ENCODE results near the gene ZCCHC18. TPM values are rescaled to one million over a fixed set of nuclear protein-coding genes. Genes with fewer than 3 reads are reported as not detected.

ZCCHC18 gene
- total and polyA plus RNA-seq, 2 donors (not counting 1 experiment from before 2014, with no cell fraction given) = 16.9 to 28.2 TPM

- DNase-seq (no peak), ATAC-seq (ENCODE audit: low read depth) (no peak)
- Histone ChIP-seq H3K9me3 (ENCODE audit: control extremely low read depth in 1 of 3, control insufficient read depth in 2 of 3, insufficient read depth in 1 of 3, low read length in 2 of 3) (no peaks in the 10 kb centered on the region), H4K20me1 (ENCODE audit: control insufficient read depth, insufficient read depth, low read length, poor library complexity, severe bottlenecking) (no peaks in the 10 kb centered on the region), H3K27me3 (replicated peaks in 1 of 4; ENCODE audit: control extremely low read depth in 1 of 4, control insufficient read depth in 3 of 4, insufficient read depth in 4 of 4, low read length in 3 of 4) (peaks cover 0 to 2% (median 0%) of the 10 kb centered on the region in 4 experiments), H3K27ac (ENCODE audit: low read length in 2 of 2) (no peak overlapping the region), H3K9ac (ENCODE audit: low read length) (no peak overlapping the region), H3K4me1 (ENCODE audit: control insufficient read depth in 2 of 2, insufficient read depth in 2 of 2, low read length in 2 of 2) (no peaks in the 10 kb centered on the region), H2AFZ (ENCODE audit: insufficient read depth, low read depth, low read length, poor library complexity, severe bottlenecking) (no peak overlapping the region), H3K4me3 (ENCODE audit: control extremely low read depth in 1 of 5, extremely low read depth in 1 of 5, insufficient read depth in 1 of 5, low read depth in 2 of 5, low read length in 4 of 5) (no peak overlapping the region), H3K79me2 (ENCODE audit: control insufficient read depth, insufficient read depth, low read length) (no peaks in the 10 kb centered on the region), H3K4me2 (replicated peaks; ENCODE audit: low read depth, low read length, poor library complexity, severe bottlenecking) (no peak overlapping the region), H3K36me3 (replicated peaks in 1 of 2; ENCODE audit: control extremely low read depth in 1 of 2, control insufficient read depth in 1 of 2, extremely low read depth in 1 of 2, insufficient read depth in 2 of 2, low read length in 1 of 2) (no peaks in the 10 kb centered on the region)
- 100% methylated on average over 3 of the region's 7 CpGs for WGBS (ENCODE audit: insufficient coverage)
- Mint-ChIP-seq H3K27me3 (peaks cover 2% of the 10 kb centered on the region), H3K9me3 (ENCODE audit: insufficient read depth) (no peaks in the 10 kb centered on the region), H3K4me3 (no peak overlapping the region), H3K27ac (no peak overlapping the region), H3K4me1 (no peaks in the 10 kb centered on the region)
- ChIA-PET POLR2A (no interaction called here), CTCF (no interaction called here)
- intact Hi-C loops (cut with micrococcal nuclease) = no loop called here
- TF ChIP-seq EZH2 (IDR thresholded peaks at IDR 0.05; ENCODE audit: borderline replicate concordance, insufficient read depth, low read depth, low read length, poor library complexity, severe bottlenecking) (no peak), CTCF (IDR thresholded peaks at IDR 0.05) (no peak)
These were observed 26.4 kb upstream of the ZCCHC18 start for GRCh38 chrX:104085919-104086318.

GRCh38 chrX:104098151-104098808 lies 14.0 kb upstream of the ZCCHC18 start:
- no peak overlapping the region for H2AFZ ChIP-seq (ENCODE audit: insufficient read depth, low read depth, low read length, poor library complexity, severe bottlenecking)
- no CpG with 5 or more reads among the region's 4 CpGs for WGBS (ENCODE audit: insufficient coverage)
- no peaks in the 10 kb centered on the region for H3K79me2 ChIP-seq (ENCODE audit: control insufficient read depth, insufficient read depth, low read length)
- no peak for TF ChIP-seq EZH2 (IDR thresholded peaks at IDR 0.05; ENCODE audit: borderline replicate concordance, insufficient read depth, low read depth, low read length, poor library complexity, severe bottlenecking)
- peak; percentile 70 for TF ChIP-seq CTCF (IDR thresholded peaks at IDR 0.05)
- H3K4me1 Mint-ChIP-seq = peaks cover 2% of the 10 kb centered on the region
- peak; percentile 77 for DNase-seq
- H3K9me3 ChIP-seq (ENCODE audit: control extremely low read depth in 1 of 3, control insufficient read depth in 2 of 3, insufficient read depth in 1 of 3, low read length in 2 of 3) = no peaks in the 10 kb centered on the region
- H3K27ac ChIP-seq (ENCODE audit: low read length in 2 of 2) = no peak overlapping the region
- H3K27me3 Mint-ChIP-seq = peaks cover 4% of the 10 kb centered on the region
- H3K4me1 ChIP-seq (ENCODE audit: control insufficient read depth in 2 of 2, insufficient read depth in 2 of 2, low read length in 2 of 2) = no peaks in the 10 kb centered on the region
- ATAC-seq (ENCODE audit: low read depth) = peak; percentile 63
- H3K9me3 Mint-ChIP-seq (ENCODE audit: insufficient read depth) = no peaks in the 10 kb centered on the region
- H3K9ac ChIP-seq (ENCODE audit: low read length) = no peak overlapping the region
- no peaks in the 10 kb centered on the region for H4K20me1 ChIP-seq (ENCODE audit: control insufficient read depth, insufficient read depth, low read length, poor library complexity, severe bottlenecking)
- ChIA-PET CTCF (interaction anchor here (0.8 to 2.9 kb wide), 5 partner anchors 14 to 180 kb away, joined by 3 to 33 read pairs (median 5); partner anchors contain the start of genes SLC25A53 and ZCCHC18), POLR2A (no interaction called here)
- H3K36me3 ChIP-seq (replicated peaks in 1 of 2; ENCODE audit: control extremely low read depth in 1 of 2, control insufficient read depth in 1 of 2, extremely low read depth in 1 of 2, insufficient read depth in 2 of 2, low read length in 1 of 2) = no peaks in the 10 kb centered on the region
- H3K27me3 ChIP-seq (replicated peaks in 1 of 4; ENCODE audit: control extremely low read depth in 1 of 4, control insufficient read depth in 3 of 4, insufficient read depth in 4 of 4, low read length in 3 of 4) = no peaks in the 10 kb centered on the region
- no peak overlapping the region for H3K4me3 Mint-ChIP-seq
- no peak overlapping the region for H3K27ac Mint-ChIP-seq
- no peak overlapping the region for H3K4me3 ChIP-seq (ENCODE audit: control extremely low read depth in 1 of 5, extremely low read depth in 1 of 5, insufficient read depth in 1 of 5, low read depth in 2 of 5, low read length in 4 of 5)
- intact Hi-C loops (cut with micrococcal nuclease) = loop anchor here (1.0 kb wide), 2 partner anchors 15 to 38 kb away; no protein-coding TSS in a partner anchor
- H3K4me2 ChIP-seq (replicated peaks; ENCODE audit: low read depth, low read length, poor library complexity, severe bottlenecking) = no peak overlapping the region
